HG03045 (cell line): ENCODE results near the gene TXNDC15.

Source experiments
- ATAC-seq: cut with Tn5 transposase; IDR thresholded peaks from one replicate; pipeline ENCODE4 v1.9.1; 2021; ENCODE audit warnings: mild to moderate bottlenecking, moderate library complexity; ENCODE audit not compliant: unreplicated experiment

The TXNDC15 gene

GRCh38 chr5:134913795-134914194, 39.6 kb downstream of the TXNDC15 start:
- ATAC-seq: no peak

- no peak for ATAC-seq
Measured at GRCh38 chr5:134917070-134917815, 43.1 kb downstream of the TXNDC15 start.

DNA sequence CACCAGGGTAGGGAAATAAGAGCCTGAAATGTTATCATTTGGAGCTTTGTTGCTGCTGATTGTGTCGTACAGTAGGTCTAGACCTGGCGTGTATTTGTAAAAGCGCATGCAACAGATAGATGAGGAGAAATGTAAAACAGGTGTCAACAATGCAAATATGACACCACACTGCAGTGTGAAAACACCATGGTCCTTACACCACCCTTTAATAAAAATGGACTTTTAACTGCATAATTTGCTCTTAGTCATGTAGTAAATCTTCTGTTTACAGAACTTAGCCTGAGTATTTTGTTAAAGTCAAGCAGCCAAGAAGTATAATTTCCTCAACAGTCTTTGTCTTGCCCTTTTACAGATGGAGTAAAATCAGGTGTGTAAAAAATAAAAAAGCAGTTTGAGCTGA, 44.7 kb downstream of the TXNDC15 start:
- ATAC-seq: no peak

DNA sequence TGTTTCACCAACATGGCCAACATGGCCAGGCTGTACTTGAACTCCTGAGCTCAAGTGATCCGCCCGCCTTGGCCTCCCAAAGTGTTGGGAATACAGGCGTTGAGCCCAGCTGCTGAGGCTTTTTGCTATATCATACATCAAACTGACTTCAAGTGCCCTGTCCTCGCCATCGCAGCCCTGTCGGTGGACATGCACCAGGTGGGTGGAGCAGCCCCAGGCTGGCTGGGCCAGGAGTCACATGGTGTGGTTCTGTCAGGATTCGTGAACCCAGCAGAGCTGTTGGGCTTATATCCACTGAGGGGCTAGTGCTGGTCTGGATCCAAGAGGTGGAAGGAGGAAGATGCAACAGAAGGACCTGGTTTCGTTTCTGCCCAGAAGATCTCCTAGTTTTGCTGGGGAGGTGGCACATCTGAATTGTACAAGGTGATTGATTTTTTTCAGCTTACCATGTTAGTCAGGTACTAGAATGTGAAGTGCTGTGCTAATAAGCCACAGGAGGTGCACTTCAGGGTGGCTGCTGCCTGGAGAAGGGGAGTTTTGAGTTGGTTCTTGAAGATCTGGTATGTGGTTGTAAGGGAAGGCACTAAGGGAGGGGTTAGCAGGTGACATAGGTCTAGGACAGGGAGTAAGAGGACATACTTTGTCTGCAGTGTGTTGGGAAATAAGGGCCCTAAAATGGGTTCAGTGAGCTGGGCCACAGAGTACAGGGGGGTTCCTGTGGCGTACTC, 46.8 kb downstream of the TXNDC15 start:
- ATAC-seq: no peak

GRCh38 chr5:134932508-134932907, 58.3 kb downstream of the TXNDC15 start:
- no peak for ATAC-seq

DNA sequence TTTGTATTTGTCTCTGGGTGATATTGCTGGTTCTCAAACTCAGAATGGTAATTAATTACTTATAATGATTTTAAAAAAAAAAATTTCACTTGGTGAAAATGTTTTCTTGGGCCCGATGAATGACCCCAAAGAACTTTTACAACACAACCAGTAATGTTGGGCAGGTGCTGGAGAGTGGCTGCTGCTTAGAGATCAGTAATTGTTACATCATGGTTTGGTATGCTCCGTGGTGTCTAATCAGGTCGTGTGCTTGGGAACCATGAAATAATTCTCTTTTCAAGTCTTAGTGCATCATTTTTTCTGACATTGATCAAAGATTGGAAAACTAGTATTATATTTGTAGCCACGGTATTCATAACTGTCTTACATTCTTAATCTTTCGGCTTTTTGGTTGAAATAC, 60.0 kb downstream of the TXNDC15 start:
- ATAC-seq: no peak

DNA sequence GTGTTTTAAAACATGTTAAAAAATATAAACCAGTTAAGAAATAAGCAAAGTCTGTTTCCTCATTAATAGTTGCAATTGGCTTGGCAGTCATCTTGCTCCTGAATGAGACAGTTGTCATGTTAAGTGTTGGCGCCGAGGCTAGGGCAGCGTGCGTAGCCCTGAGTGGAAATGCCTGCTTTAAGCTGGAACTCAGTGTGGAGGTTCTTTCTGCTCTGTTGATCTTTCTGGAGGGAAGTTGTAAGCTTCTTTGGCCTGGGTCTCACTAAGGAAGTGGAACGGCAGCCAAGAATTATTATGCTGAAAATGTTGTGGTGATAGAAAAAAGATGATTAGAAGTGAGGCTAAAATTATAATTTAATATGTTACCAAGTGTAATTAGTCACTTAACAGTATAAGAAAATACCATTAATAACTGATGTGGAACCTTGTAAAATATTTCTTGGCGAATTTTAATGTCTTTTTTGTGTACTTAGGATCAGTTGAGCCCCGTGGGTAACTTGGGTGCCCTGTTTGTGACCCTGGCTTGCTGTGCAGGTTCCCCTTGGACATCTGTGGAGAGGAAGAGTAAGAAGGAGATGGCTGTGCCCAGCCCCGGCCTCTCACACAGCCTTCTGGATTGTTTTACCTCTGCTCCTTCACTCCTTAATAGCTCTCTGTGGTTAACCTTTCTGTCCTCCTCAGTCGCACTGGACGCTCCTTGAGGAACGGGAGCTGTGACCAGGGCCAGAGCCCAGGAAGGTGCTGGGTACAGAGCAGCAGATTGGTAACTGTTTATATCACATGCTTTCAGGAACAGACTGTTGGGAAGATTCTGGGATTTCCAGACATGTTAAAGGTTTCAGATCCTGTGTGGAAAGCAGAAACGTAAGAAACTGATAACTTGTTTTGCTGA, 61.8 kb downstream of the TXNDC15 start:
- no peak for ATAC-seq

DNA sequence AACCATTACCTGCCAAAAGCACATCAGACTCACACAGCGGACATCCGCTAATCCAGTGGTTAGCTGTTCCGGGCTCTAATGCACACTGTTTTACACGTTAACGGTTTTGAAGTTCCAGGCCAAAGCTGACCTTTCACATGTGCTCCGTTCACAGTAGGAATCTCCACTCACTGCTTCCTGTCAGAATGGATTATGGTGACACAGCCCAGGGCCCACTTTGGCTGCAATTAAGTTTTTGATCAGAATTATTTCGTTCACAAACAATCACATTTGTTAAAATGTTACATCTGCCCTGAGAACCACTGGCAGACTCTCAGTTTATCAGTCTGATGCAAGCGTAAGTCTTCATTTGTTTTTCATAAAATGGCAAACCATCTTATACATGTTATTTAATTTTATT, 63.4 kb downstream of the TXNDC15 start:
- no peak for ATAC-seq

- no peak for ATAC-seq
Measured at GRCh38 chr5:134938030-134938429, 63.9 kb downstream of the TXNDC15 start.

DNA sequence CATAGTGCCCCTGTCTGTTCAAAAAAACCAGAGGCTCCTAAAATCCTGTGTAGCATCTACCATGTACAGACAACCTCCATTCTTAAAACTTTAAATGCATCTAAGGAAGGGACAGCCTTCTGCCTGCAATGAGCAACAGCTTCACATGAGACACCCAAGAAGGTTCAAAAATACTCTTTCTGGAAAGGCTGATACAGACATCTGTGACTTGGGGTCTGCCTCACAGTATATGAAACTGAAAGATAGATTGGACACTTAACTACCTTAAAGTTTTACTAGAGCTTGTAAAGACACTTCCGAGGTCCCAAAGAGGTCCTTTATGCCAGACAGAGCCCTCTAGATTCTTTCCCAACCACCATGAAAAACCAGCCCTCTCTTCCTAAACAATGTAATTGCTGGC, 65.3 kb downstream of the TXNDC15 start:
- ATAC-seq: no peak

DNA sequence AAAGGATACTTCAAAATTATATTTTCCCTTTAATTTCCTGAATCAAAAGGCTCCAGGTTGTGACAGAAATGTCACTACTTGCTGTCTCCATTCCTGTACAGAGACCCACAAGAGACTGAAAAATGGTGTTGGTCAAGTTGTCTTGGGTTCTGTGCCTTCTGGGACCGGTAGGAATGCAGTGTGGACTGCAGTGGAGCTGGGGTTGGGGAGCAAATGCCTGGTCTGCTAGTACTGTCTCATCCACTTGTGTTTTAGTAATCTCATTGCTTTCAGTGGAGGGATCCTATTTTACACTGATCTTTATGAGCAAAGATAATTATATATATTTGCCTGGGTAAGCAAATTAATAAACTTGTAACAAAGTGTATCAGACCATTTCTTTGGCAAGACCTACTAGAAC, 69.4 kb downstream of the TXNDC15 start:
- no peak for ATAC-seq

- ATAC-seq: no peak
Measured at GRCh38 chr5:134944630-134945029, 70.5 kb downstream of the TXNDC15 start.

DNA sequence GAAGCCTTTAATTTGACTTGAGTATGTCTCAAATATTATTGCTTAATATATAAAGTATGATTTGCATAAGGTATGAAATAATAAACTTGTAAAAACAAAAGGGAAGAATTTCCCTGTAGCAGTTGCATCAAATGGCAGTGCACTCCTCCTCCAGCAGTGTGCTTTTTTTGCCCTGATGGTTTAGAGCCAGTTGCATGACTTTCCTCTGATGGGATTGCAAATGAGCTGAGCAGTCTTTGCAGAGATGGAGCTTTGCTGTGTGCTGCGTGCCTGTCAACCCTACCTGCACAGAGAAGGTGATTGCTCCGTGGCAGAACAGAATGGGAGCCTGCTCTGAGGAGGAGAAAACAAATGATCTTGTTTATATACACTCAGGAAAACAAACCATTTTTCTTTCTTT, 70.9 kb downstream of the TXNDC15 start:
- ATAC-seq: no peak

- no peak for ATAC-seq
Measured at GRCh38 chr5:134948911-134949310, 74.7 kb downstream of the TXNDC15 start.

- ATAC-seq: no peak
Measured at GRCh38 chr5:134949316-134949715, 75.1 kb downstream of the TXNDC15 start.
